H54 (cell line): Measurements from ENCODE around the gene JMJD8.

Experiments
- DNase-seq: peaks from one replicate; pipeline ENCODE4 v3.0.0; 2011; ENCODE audit warnings: low spot score, mixed read lengths; ENCODE audit not compliant: insufficient read length
- FAIRE-seq: peaks from 3 replicates; lab custom pipeline; 2011; peaks lifted over from hg19 to GRCh38; lab: Jason Lieb, UNC
- POLR2A ChIP-seq: IDR thresholded peaks from 2 replicates; pipeline ENCODE4 v1.6.1; 2011; ENCODE audit warnings: low read depth, mild to moderate bottlenecking, low read length

The JMJD8 gene

GRCh38 chr16:675884-676564 is 8.1 kb downstream of the JMJD8 start:
- no peak for FAIRE-seq
- TF ChIP-seq POLR2A: no peak
- DNase-seq: no peak

GRCh38 chr16:674968-675883 is 8.9 kb downstream of the JMJD8 start, which contains the start of gene RHBDL1:
Gene RHBDL1, plus strand, starts transcription at chr16:675671. Its CDS starts 120 bp downstream, at chr16:675791.
- TF ChIP-seq POLR2A: no peak
- no peak for DNase-seq
- no peak for FAIRE-seq

GRCh38 chr16:674214-674881 is 9.8 kb downstream of the JMJD8 start:
- no peak for TF ChIP-seq POLR2A
- no peak for FAIRE-seq
- no peak for DNase-seq

GRCh38 chr16:673399-673991 is 10.6 kb downstream of the JMJD8 start:
- FAIRE-seq (no peak), DNase-seq (no peak)
- TF ChIP-seq POLR2A: no peak

GRCh38 chr16:672851-673250 is 11.3 kb downstream of the JMJD8 start:
- DNase-seq: no peak
- TF ChIP-seq POLR2A: no peak
- no peak for FAIRE-seq

GRCh38 chr16:672371-672770 is 11.8 kb downstream of the JMJD8 start:
- DNase-seq (no peak), FAIRE-seq (no peak)
- no peak for TF ChIP-seq POLR2A

GRCh38 chr16:671353-672131 is 12.6 kb downstream of the JMJD8 start:
- TF ChIP-seq POLR2A: no peak
- no peak for FAIRE-seq

GRCh38 chr16:670485-671352 is 13.4 kb downstream of the JMJD8 start:
- no peak for TF ChIP-seq POLR2A
- no peak for DNase-seq
- no peak for FAIRE-seq

More at GRCh38 chr16:671353-672131, 12.6 kb downstream of the JMJD8 start:
- DNase-seq: no peak

- DNase-seq (no peak), FAIRE-seq (no peak)
- no peak for TF ChIP-seq POLR2A
Measured at GRCh38 chr16:669666-670065, 14.5 kb downstream of the JMJD8 start.

GRCh38 chr16:668519-669171 is 15.5 kb downstream of the JMJD8 start:
- DNase-seq: no peak
- TF ChIP-seq POLR2A: no peak
- FAIRE-seq: no peak

- DNase-seq (peak; percentile 95), FAIRE-seq (no peak)
- TF ChIP-seq POLR2A: peak; percentile 81
Measured at GRCh38 chr16:667780-668518, 16.2 kb downstream of the JMJD8 start, which contains the start of gene RHOT2. Gene RHOT2, plus strand, starts transcription at chr16:668132. Its CDS starts 68 bp downstream, at chr16:668200.
